Transverse colon (tissue), 4 donors: ENCODE data around the gene PTPRD.

Experiments
- CTCF ChIP-seq, 5 experiments: fragments of 200-600 bp in 3 of 5; fragments of 450-650 bp in 2 of 5; sonication (generic) in 3 of 5; IDR thresholded peaks; 1 replicate in 2 of 5; 2 replicates in 3 of 5; pipeline ENCODE4 v1.5.1; 2016 to 2017; ENCODE audit warnings: antibody characterized with exemption in 5 of 5, inconsistent platforms in 3 of 5, mild to moderate bottlenecking in 2 of 5, moderate library complexity in 1 of 5
- POLR2A ChIP-seq: fragments of 450-650 bp; IDR thresholded peaks from one replicate; pipeline ENCODE4 v1.6.1; 2016; ENCODE audit warnings: antibody characterized with exemption, mild to moderate bottlenecking, moderate library complexity
- POLR2AphosphoS5 ChIP-seq, 3 donors: sonication (generic); formaldehyde crosslinking; IDR thresholded peaks; one replicate each; pipeline ENCODE4 v1.6.1; 2016; ENCODE audit warnings: antibody characterized with exemption in 3 of 3

GRCh38 chr9:10212702-10213101 is 400.1 kb downstream of the PTPRD start:
- no peak for TF ChIP-seq POLR2A
- TF ChIP-seq CTCF (IDR thresholded peaks at IDR 0.05) = no peak
- TF ChIP-seq POLR2AphosphoS5 (IDR thresholded peaks at IDR 0.05) = no peak
